H1 (cell line): ENCODE measurements around the gene LTA. TPM values are rescaled to one million over a fixed set of nuclear protein-coding genes. Genes with fewer than 3 reads are reported as not detected.
A peak's percentile ranks its signal among the peaks of the same experiment; 100 is the strongest.

Experiments
- CTCF ChIA-PET: fragments of 300-600 bp; sonication (Branson Sonifier 250); formaldehyde crosslinking; loops from one replicate; lab custom pipeline; 2021; ENCODE audit not compliant: partially characterized antibody; lab: Charles Lee
- POLR2A ChIA-PET: fragments of 300-600 bp; sonication (Branson Sonifier 250); formaldehyde crosslinking; loops from one replicate; lab custom pipeline; 2021; ENCODE audit warnings: inconsistent platforms; ENCODE audit not compliant: partially characterized antibody; lab: Charles Lee
- DNase-seq, 2 experiments: peaks; one replicate each; pipeline versions ENCODE4 v3.0.0 to v3.0.0-alpha.2; 2010 to 2022; ENCODE audit warnings: low spot score in 2 of 2, low read depth in 1 of 2, mixed read lengths in 1 of 2
- FAIRE-seq: peaks from 2 replicates; lab custom pipeline; 2011; peaks lifted over from hg19 to GRCh38; lab: Jason Lieb, UNC
- H2AFZ ChIP-seq: 2 replicates; pipeline ENCODE4 v1.8.1; 2012; ENCODE audit warnings: low read length, inconsistent platforms
- H2AK5ac ChIP-seq: 2 replicates; pipeline ENCODE4 v1.6.1; 2013; ENCODE audit warnings: low read depth, low read length
- H2BK120ac ChIP-seq: replicated peaks from 2 replicates; pipeline ENCODE3; 2013; ENCODE audit warnings: low read depth, low read length, inconsistent platforms
- H2BK12ac ChIP-seq: 2 replicates; pipeline ENCODE4 v1.6.1; 2013; ENCODE audit warnings: low read depth, low read length
- H2BK15ac ChIP-seq: 2 replicates; pipeline ENCODE4 v1.6.1; 2013; ENCODE audit warnings: low read length
- H2BK20ac ChIP-seq: 2 replicates; pipeline ENCODE4 v1.6.1; 2013; ENCODE audit warnings: low read length
- H2BK5ac ChIP-seq: 2 replicates; pipeline ENCODE4 v1.6.1; 2013; ENCODE audit warnings: low read depth, low read length
- H3K14ac ChIP-seq: 2 replicates; pipeline ENCODE4 v1.6.1; 2013; ENCODE audit warnings: inconsistent platforms; ENCODE audit not compliant: insufficient read length
- H3K18ac ChIP-seq: 2 replicates; pipeline ENCODE4 v1.6.1; 2013; ENCODE audit warnings: low read length; ENCODE audit errors: extremely low read depth
- H3K23ac ChIP-seq: 2 replicates; pipeline ENCODE4 v1.6.1; 2013; ENCODE audit warnings: inconsistent platforms; ENCODE audit not compliant: insufficient read length
- H3K23me2 ChIP-seq: 2 replicates; pipeline ENCODE4 v1.6.1; 2013; ENCODE audit warnings: low read depth, low read length
- H3K27ac ChIP-seq: 2 replicates; pipeline ENCODE4 v1.6.1; 2011; ENCODE audit warnings: low read depth, low read length, inconsistent platforms
- H3K27me3 ChIP-seq, 4 experiments: replicated peaks in 1 of 4; 1 replicate in 1 of 4; 2 replicates in 3 of 4; pipeline versions ENCODE4 v1.6.1 to v1.8.1; 2011 to 2013; ENCODE audit warnings: low read length in 3 of 4, mild to moderate bottlenecking in 3 of 4, inconsistent platforms in 2 of 4, mixed read lengths in 2 of 4, moderate library complexity in 1 of 4; ENCODE audit not compliant: control insufficient read depth in 3 of 4, insufficient read depth in 3 of 4; ENCODE audit errors: extremely low read depth in 1 of 4
- H3K36me3 ChIP-seq, 4 experiments: 2 replicates each; pipeline versions ENCODE4 v1.6.1 to v1.8.1; 2011 to 2013; ENCODE audit warnings: mild to moderate bottlenecking in 4 of 4, low read length in 3 of 4, moderate library complexity in 2 of 4, control low read depth in 1 of 4, inconsistent platforms in 1 of 4; ENCODE audit not compliant: insufficient read depth in 4 of 4, control insufficient read depth in 2 of 4
- H3K4ac ChIP-seq: replicated peaks from 2 replicates; pipeline ENCODE3; 2013; ENCODE audit warnings: low read length, low read depth, mixed read lengths, inconsistent platforms; ENCODE audit not compliant: insufficient read length
- H3K4me1 ChIP-seq, 4 experiments: replicated peaks in 1 of 4; 1 replicate in 1 of 4; 2 replicates in 3 of 4; pipeline versions ENCODE4 v1.6.1 to v1.8.1; 2011 to 2013; ENCODE audit warnings: low read length in 3 of 4, inconsistent platforms in 2 of 4, mixed read lengths in 1 of 4; ENCODE audit not compliant: insufficient read depth in 4 of 4, control insufficient read depth in 3 of 4
- H3K4me2 ChIP-seq, 2 experiments: 2 replicates each; pipeline versions ENCODE4 v1.6.1 to v1.8.1; 2011 to 2013; ENCODE audit warnings: low read depth in 2 of 2, low read length in 2 of 2, control low read depth in 1 of 2, inconsistent platforms in 1 of 2, mild to moderate bottlenecking in 1 of 2; ENCODE audit not compliant: insufficient read depth in 1 of 2
- H3K4me3 ChIP-seq, 4 experiments: fragments of 200-600, 300-600 bp in 1 of 4; sonication (generic), shearing (Covaris generic), sonication (Bioruptor Twin) in 1 of 4; 2 replicates each; pipeline versions ENCODE4 v1.5.1 to v1.8.1; 2011 to 2016; ENCODE audit warnings: low read length in 4 of 4, low read depth in 3 of 4, control low read depth in 2 of 4, inconsistent platforms in 2 of 4, mild to moderate bottlenecking in 2 of 4, mixed read lengths in 1 of 4, moderate library complexity in 1 of 4; ENCODE audit not compliant: insufficient read depth in 2 of 4; ENCODE audit errors: extremely low read depth in 1 of 4
- H3K56ac ChIP-seq: replicated peaks from 2 replicates; pipeline ENCODE3; 2013; ENCODE audit warnings: low read depth, mild to moderate bottlenecking, mixed read lengths, low read length, inconsistent platforms; ENCODE audit not compliant: insufficient read length
- H3K79me1 ChIP-seq: 2 replicates; pipeline ENCODE4 v1.6.1; 2013; ENCODE audit warnings: low read depth, low read length, control low read depth
- H3K79me2 ChIP-seq, 2 experiments: 2 replicates each; pipeline versions ENCODE4 v1.6.1 to v1.8.1; 2012 to 2013; ENCODE audit warnings: low read length in 2 of 2, mild to moderate bottlenecking in 2 of 2, inconsistent platforms in 1 of 2; ENCODE audit not compliant: insufficient read depth in 2 of 2, control insufficient read depth in 1 of 2
- H3K9ac ChIP-seq, 4 experiments: replicated peaks in 1 of 4; 1 replicate in 1 of 4; 2 replicates in 3 of 4; pipeline versions ENCODE4 v1.6.1 to v1.8.1; 2011 to 2013; ENCODE audit warnings: low read depth in 3 of 4, low read length in 3 of 4, control low read depth in 2 of 4, mild to moderate bottlenecking in 2 of 4, moderate library complexity in 2 of 4, inconsistent platforms in 1 of 4; ENCODE audit errors: extremely low read depth in 1 of 4
- H3K9me3 ChIP-seq, 2 experiments: 2 replicates each; pipeline versions ENCODE4 v1.6.1 to v1.8.1; 2012 to 2013; ENCODE audit warnings: mild to moderate bottlenecking in 2 of 2, moderate library complexity in 2 of 2, control low read depth in 1 of 2, inconsistent platforms in 1 of 2, low read depth in 1 of 2, low read length in 1 of 2, mixed read lengths in 1 of 2; ENCODE audit not compliant: insufficient read depth in 2 of 2
- H4K20me1 ChIP-seq, 2 experiments: replicated peaks in 1 of 2; 2 replicates each; pipeline versions ENCODE3 to v1.8.1; 2011 to 2013; ENCODE audit warnings: inconsistent platforms in 2 of 2, low read length in 2 of 2, mild to moderate bottlenecking in 1 of 2; ENCODE audit not compliant: insufficient read depth in 2 of 2, control insufficient read depth in 1 of 2
- H4K5ac ChIP-seq: 2 replicates; pipeline ENCODE4 v1.6.1; 2013; ENCODE audit warnings: low read length, low read depth, mixed read lengths, inconsistent platforms; ENCODE audit not compliant: insufficient read length
- H4K8ac ChIP-seq: 2 replicates; pipeline ENCODE4 v1.8.0; 2013; ENCODE audit warnings: mild to moderate bottlenecking, moderate library complexity, low read length, inconsistent platforms; ENCODE audit not compliant: insufficient read depth; ENCODE audit errors: extremely low read depth
- H4K91ac ChIP-seq: replicated peaks from 2 replicates; pipeline ENCODE3; 2013; ENCODE audit warnings: low read length, mixed read lengths, inconsistent platforms; ENCODE audit not compliant: insufficient read length
- CHD1 ChIP-seq: IDR thresholded peaks from 2 replicates; pipeline ENCODE4 v1.6.1; 2012; ENCODE audit warnings: low read depth, low read length, improper control_type of control experiment
- JUND ChIP-seq: IDR thresholded peaks from 2 replicates; pipeline ENCODE4 v1.6.1; 2011; ENCODE audit warnings: mild to moderate bottlenecking, improper control_type of control experiment, low read length
- KDM5A ChIP-seq: fragments of 200-600 bp; IDR thresholded peaks from 2 replicates; pipeline ENCODE4 v1.7.1; 2012; ENCODE audit warnings: mild to moderate bottlenecking, low read length, inconsistent platforms, mixed read lengths
- SAP30 ChIP-seq: fragments of 300-600 bp; sonication (generic); IDR thresholded peaks from 2 replicates; pipeline ENCODE4 v1.7.1; 2012; ENCODE audit warnings: low read length, moderate library complexity, mild to moderate bottlenecking, inconsistent platforms; ENCODE audit not compliant: insufficient read depth, insufficient replicate concordance
- YY1 ChIP-seq: IDR thresholded peaks from 2 replicates; pipeline ENCODE4 v1.6.1; 2011; ENCODE audit warnings: low read depth, mild to moderate bottlenecking, low read length
- WGBS, 2 experiments: shearing (Covaris generic) in 1 of 2; methylation state at CpG; one replicate each; pipeline versions ENCODE4 v1.1.6 to v1.1.7; 2013 to 2015; ENCODE audit warnings: low lambda C conversion rate in 2 of 2, mixed read lengths in 2 of 2, inconsistent platforms in 1 of 2, low coverage in 1 of 2, missing lambda C conversion rate in 1 of 2; ENCODE audit not compliant: insufficient replicate concordance in 2 of 2, insufficient coverage in 1 of 2, insufficient read length in 1 of 2; ENCODE audit errors: extremely low coverage in 1 of 2, missing lambda C conversion rate in 1 of 2; 5-methylcytosine and 5-hydroxymethylcytosine counted together
- polyA plus RNA-seq, 7 experiments: library from polyadenylated mRNA; depleted of rRNA in 3 of 7; stranded (reverse) in 5 of 7; unstranded in 2 of 7; fragments of >200 nt in 5 of 7; fragments of 200-250 nt in 2 of 7; gene quantifications; 1 replicate in 5 of 7; 2 replicates in 1 of 7; 4 replicates in 1 of 7; pipeline versions ENCODE4 v1.2.1 to v1.2.3, GENCODE V29; 2011 to 2013; ENCODE audit warnings: missing spikeins in 2 of 7, mixed read lengths in 2 of 7
- total RNA-seq: library from RNA; stranded (reverse); fragmentation: NEBNext Ultra II Directional; extraction: Animal tissue kit (Norgen Biotek cat#: 25700); gene quantifications from 2 replicates; pipeline ENCODE4 v1.2.1, GENCODE V29; 2021

The LTA gene
- total and polyA plus RNA-seq, 2 of the 8 experiments (the other 6 are each of a cell fraction or from before 2014, with no cell fraction given) = not detected

DNA sequence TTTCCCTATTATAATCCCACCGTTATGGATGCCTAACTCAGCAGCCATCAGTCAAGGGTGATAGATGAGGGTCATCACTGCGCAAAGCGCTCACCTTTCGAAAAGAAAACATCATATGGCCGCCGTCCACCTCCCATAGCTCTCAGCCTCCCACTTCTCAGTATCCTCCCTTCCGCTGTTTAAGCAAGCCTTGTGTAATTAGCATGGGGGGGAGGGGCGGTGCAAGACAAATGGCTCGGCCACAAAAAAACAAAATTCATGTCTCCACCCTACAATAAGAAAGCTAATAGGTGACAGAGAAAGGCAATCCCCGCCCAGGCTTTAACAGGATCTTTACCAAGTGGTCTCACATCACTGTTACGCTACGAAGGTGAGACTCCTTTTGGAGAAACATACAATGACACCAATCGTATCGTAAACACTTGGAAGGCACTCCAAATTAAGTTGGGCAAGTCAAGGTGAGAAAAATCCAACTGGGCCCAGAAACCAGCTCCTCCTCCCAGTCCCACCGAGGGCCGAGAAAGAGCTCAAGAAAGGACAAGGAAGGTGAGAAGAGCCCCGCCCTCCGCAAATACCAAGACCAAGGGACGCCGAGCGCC lies 30.9 kb upstream of the LTA start:
- 2% methylated on average over 19 of the region's 21 CpGs; no CpG with 5 or more reads in 1 of the 2 experiments for WGBS, 2 experiments
- Histone ChIP-seq H3K79me2 (peaks cover 34 to 59% of the 10 kb centered on the region in 2 experiments), H4K20me1 (peaks cover 26% of the 10 kb centered on the region in 2 experiments), H3K4ac (peak overlapping the region; percentile 15), H3K4me2 (peak overlapping the region; percentile 71 to 86), H3K14ac (no peak overlapping the region), H3K79me1 (no peaks in the 10 kb centered on the region; the same call in 1 of the 2 replicates), H2AFZ (no peak overlapping the region), H3K36me3 (peaks cover 28 to 44% (median 40%) of the 10 kb centered on the region in 4 experiments), H2BK15ac (peak overlapping the region; percentile 55), H2BK20ac (no peak overlapping the region), H3K56ac (no peak overlapping the region), H3K9me3 (no peaks in the 10 kb centered on the region), H2BK12ac (peak overlapping the region; percentile 96; the same call in 1 of the 2 replicates), H2AK5ac (peak overlapping the region; percentile 99), H3K27ac (peak overlapping the region; percentile 99), H3K23ac (no peak overlapping the region), H3K27me3 (no peaks in the 10 kb centered on the region), H3K4me3 (peak overlapping the region; percentile 75 to 99 (median 97)), H3K9ac (peak overlapping the region; percentile 97 to 100 (median 98)), H3K4me1 (peaks cover 4 to 18% (median 10%) of the 10 kb centered on the region in 4 experiments; a peak in 5 of 7 replicates), H3K18ac (peak overlapping the region; percentile 98), H4K91ac (peak overlapping the region; percentile 7), H3K23me2 (peaks cover 5% of the 10 kb centered on the region), H2BK120ac (no peak overlapping the region), H2BK5ac (peak overlapping the region; percentile 100), H4K5ac (peak overlapping the region; percentile 92), H4K8ac (peak overlapping the region; percentile 100; the same call in 1 of the 2 replicates)
- peak; percentile 51; the same call in 1 of the 2 replicates for TF ChIP-seq YY1
- no peak for TF ChIP-seq JUND
- peak; percentile 26 for TF ChIP-seq SAP30
- peak; percentile 36; the same call in 1 of the 2 replicates for TF ChIP-seq CHD1
- peak; percentile 35; the same call in 1 of the 2 replicates for TF ChIP-seq KDM5A
- CTCF ChIA-PET = interaction anchor here (0.7 to 24.7 kb wide), 7 partner anchors 10 to 76 kb away, joined by 3 to 613 read pairs (median 4); partner anchors contain the start of gene NCR3
- no peak for FAIRE-seq
- DNase-seq = no peak
- POLR2A ChIA-PET = interaction anchor here (0.6 to 18.4 kb wide), 56 partner anchors 7 to 970 kb away, joined by 3 to 428 read pairs (median 6); partner anchors contain the start of genes ABCF1, AIF1, APOM and BAG6
